Gastroesophageal sphincter (tissue), 3 donors: Measurements from ENCODE around the gene RITA1.

ENCODE experiments used
- CTCF ChIP-seq, 4 experiments: fragments of 200-600 bp in 2 of 4; fragments of 450-650 bp in 2 of 4; sonication (generic) in 1 of 4; IDR thresholded peaks; one replicate each; pipeline ENCODE4 v1.5.1; 2017 to 2019; ENCODE audit warnings: antibody characterized with exemption in 4 of 4, mild to moderate bottlenecking in 2 of 4, moderate library complexity in 2 of 4
- POLR2A ChIP-seq, 2 donors: fragments of 450-650 bp; IDR thresholded peaks; one replicate each; pipeline ENCODE4 v1.6.1; 2017; ENCODE audit warnings: antibody characterized with exemption in 2 of 2, mild to moderate bottlenecking in 2 of 2, moderate library complexity in 1 of 2

- TF ChIP-seq CTCF (IDR thresholded peaks at IDR 0.05) (no peak), POLR2A (IDR thresholded peaks at IDR 0.05) (no peak)
These were observed 48.4 kb downstream of the RITA1 start for GRCh38 chr12:113233967-113234366.
